Activated CD4-positive, alpha-beta T cell treated with anti-CD3 and anti-CD28 coated beads for 48 hours (primary cell): ENCODE results near the gene SCYGR6.

Experiments
- DNase-seq: peaks from one replicate; pipeline ENCODE4 v3.0.0-alpha.2; 2020

SCYGR6 gene

DNA sequence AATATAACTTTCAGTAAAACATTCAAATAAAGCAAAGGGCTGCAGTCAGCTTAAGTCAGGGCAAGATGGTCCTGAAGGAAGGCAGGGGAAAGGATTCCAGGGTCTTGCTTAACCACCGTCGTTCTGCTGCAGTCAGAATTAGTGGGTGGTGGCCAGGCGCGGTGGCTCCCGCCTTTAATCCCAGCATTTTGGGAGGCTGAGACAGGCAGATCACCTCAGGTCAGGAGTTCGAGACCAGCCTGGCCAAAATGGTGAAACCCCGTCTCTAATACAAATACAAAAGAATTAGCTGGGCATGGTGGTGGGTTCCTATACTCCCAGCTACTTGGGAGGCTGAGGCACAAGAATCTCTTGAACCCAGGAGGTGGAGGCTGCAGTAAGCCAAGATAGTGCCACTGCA lies 13.6 kb downstream of the SCYGR6 start:
- no peak for DNase-seq

DNA sequence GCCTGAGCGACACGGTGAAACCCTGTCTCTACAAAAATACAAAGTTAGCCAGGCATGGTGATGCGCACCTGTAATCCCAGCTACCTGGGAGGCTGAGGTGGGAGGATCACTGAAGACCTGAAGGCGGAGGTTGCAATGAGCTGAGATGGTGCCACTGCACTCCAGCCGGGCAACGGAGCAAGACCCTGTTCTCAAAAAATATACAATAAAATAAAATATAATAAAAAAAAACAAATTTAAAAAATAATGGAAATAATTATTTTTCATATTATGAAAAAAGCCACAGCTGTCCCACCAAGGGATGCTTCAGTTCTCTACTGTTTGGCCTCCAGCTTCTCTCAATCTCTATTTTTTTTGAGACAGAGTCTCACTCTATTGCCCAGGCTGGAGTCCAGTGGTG lies 17.2 kb downstream of the SCYGR6 start:
- no peak for DNase-seq

DNA sequence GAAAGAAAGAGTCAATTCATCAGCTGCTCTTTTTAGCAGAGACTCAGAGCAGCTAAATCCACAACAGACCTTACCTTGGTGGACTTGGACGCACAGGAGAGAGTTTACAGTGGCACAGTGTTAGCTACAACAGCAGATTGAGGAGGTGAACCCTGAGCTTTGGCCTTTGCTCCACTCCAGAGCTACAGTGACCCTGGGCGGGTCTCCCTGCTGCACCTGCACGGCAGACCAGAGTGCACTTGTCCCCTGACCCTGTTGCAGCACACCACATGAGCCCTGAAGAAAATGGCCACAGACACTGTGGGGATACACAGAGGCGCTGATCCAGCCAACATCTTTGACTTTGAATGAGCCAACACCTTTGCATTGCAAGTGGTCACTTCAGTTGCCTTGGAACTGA lies 17.7 kb downstream of the SCYGR6 start:
- DNase-seq: no peak

DNA sequence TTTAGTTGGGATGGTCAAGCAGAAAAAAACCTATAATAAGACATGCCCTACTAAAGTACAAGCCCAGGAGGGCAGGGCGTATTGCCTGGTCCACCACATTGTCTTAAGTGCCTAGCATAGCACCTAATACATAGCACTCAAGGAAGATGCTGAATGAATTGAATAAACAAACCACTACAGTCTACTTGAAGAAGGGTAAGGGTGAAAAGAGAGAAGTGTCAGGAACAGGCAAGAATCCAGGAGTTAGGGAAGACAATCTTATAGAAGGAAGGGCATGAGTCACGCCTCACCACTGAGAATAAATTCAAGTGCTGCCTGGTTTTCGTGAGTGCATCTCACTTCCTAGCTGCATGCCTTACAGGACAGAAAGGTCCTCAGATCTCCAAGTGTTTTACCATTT lies 20.6 kb downstream of the SCYGR6 start:
- no peak for DNase-seq

DNA sequence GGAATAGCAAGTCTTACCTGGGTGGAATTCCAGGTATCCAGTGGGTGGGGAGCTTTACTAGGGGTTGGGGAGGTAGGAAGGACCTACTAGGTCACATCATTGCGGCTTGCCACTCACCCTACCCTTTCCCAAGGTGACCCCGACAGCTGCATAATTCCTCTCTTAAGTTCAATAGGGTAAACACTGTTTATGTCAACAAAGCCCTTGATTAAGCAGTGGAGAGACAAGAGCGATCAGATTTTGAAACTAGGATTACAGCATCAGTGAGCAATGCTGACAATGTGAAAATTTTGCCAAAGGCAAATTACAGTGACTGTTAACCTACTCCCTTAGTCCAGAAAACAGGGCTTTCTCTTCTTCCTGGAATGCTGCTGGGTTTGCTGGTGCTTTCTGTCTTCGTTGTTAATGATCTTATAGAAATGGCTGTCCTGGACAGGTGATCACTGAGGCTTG lies 21.3 kb downstream of the SCYGR6 start:
- no peak for DNase-seq

DNA sequence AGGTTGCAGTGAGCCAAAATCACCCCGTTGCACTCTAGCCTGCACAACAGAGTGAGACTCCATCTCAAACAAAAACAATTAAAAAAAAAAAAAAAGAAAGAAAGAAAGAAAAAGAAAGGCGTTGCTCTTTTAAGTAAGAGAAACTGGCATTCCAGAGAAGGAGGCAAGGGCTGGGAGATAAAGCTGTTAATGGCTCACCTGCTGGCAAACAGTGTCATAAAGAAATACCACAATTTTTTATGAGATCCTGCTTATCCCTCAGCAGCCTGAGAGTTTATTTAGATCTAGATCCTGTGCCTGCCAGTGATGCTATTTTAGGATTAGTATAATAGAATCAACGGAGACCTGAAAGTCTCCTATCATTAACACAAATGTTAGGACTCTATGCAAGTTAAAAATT lies 23.0 kb downstream of the SCYGR6 start:
- DNase-seq: no peak

DNA sequence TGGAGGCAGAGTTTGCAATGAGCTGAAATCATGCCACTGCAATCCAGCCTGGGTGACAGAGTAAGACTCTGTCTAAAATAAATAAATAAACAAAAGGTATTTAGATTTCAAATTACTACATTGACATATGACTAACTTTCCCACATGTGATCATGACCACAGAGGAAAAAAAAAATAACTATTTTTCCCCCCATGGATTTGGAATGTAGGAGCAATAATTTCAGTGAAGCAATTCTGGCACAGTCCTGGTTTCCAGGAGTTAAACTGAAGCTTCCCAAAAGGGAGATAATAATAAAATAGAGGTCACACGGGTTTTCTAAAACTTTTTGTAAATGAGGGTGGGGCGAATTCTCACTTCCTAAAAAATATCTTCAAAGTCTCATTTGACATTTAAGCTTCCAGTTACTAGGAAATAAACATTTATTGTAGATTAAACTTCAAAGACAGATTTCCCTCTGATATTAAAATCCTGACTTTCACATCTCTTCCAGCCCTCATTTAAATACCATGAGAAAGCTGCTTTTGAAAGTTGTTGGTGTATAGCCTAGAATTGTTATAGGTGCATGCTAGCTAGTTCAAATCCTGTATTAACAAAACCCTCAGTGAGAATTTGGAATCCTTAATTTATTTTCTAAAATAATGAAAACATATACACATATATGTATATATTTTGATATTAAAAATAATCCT lies 27.4 kb downstream of the SCYGR6 start:
- DNase-seq: no peak

DNA sequence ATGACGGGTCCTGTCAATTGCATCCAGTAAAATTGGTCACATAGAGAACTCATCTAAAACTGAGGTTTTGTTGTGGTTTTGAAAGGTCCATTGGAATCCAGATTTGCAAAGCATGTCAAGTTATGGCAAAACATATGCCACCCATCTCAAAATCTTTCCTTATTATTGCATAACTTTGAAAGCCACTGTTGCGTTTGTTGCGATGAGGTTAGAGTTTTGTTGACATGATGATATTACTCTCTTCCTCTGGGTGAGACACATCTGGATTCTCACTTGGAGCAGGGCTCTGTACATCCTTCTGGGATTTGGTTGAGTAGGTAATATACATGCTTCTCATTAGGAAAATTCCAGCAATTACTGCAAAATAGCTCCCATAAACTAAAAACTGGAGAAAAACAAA lies 37.4 kb downstream of the SCYGR6 start:
- no peak for DNase-seq

DNA sequence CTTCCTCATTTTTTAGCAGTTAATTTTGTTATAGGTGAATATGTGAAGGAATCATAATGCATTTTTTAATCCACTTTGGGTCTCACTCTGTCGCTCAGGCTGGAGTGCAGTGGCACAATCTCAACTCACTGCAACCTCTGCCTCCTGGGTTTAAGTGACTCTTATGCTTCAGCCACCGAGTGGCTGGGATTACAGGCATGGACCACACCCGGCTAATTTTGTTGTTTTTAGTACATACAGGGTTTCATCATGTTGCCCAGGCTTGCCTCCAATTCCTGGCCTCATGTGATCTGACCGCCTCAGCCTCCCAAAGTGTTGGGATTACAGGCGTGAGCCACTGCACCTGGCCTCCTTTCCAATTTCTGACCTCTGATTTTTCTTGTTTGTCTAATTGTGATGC lies 40.3 kb downstream of the SCYGR6 start:
- no peak for DNase-seq

DNA sequence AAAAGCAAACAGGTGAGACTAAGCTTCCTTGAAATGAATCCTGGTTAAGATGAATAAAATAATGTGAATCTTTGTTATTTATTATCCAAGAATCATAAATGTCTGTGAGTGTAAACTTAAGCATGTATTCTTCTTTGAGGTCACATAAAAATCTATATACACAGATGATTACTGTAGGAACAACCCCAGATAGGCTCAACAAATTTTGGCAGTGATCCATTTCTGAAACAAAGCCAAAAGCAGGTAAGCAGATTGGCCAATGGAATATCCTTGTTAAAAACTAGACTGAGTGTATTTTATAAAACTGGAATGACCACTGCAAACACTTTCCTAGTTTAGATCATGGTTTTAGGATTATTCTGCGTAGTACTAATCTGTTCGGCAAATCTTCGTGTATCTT lies 46.6 kb downstream of the SCYGR6 start:
- DNase-seq: no peak

DNA sequence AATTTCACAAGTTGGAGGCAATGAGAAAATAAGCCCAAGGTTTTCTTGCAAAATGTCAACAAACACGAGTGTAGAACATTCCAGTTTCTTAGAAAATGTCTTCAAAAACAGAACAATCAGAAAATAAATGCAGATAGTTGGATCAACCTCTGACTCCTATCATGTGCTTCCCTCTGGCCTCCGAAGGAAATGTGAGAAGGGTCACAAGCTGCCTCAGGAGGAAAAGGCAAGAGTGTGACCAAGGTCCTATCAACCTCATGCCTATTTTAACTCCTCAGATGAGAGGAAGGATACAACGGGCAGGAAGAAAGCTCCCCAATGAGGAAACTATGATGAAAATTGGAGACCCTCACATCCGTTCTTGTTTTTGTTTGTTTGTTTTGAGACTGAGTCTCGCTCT lies 50.1 kb downstream of the SCYGR6 start:
- no peak for DNase-seq
